T47D (cell line): Measurements from ENCODE around the gene CSMD2.
A peak's percentile ranks its signal among the peaks of the same experiment; 100 is the strongest.

Experiments used
- DNase-seq, 2 experiments: peaks; one replicate each; pipeline versions ENCODE4 v3.0.0 to v3.0.0-alpha.2; 2011 to 2012; ENCODE audit warnings: low read depth in 1 of 2, low spot score in 1 of 2
- JUND ChIP-seq: IDR thresholded peaks from 2 replicates; pipeline ENCODE4 v1.6.1; 2012; ENCODE audit warnings: low read depth
- in situ Hi-C: cut with HindIII; loops from 2 replicates; pipeline ENCODE4 v1.10.0; 2016; ENCODE audit warnings: low sequenced_read_pairs, low pct_unique_long_range_greater_than_20kb

Gene CSMD2

GRCh38 chr1:34052565-34052964, 112.5 kb downstream of the CSMD2 start:
- in situ Hi-C loops = no loop called here
- no peak for TF ChIP-seq JUND
- no peak for DNase-seq

DNA sequence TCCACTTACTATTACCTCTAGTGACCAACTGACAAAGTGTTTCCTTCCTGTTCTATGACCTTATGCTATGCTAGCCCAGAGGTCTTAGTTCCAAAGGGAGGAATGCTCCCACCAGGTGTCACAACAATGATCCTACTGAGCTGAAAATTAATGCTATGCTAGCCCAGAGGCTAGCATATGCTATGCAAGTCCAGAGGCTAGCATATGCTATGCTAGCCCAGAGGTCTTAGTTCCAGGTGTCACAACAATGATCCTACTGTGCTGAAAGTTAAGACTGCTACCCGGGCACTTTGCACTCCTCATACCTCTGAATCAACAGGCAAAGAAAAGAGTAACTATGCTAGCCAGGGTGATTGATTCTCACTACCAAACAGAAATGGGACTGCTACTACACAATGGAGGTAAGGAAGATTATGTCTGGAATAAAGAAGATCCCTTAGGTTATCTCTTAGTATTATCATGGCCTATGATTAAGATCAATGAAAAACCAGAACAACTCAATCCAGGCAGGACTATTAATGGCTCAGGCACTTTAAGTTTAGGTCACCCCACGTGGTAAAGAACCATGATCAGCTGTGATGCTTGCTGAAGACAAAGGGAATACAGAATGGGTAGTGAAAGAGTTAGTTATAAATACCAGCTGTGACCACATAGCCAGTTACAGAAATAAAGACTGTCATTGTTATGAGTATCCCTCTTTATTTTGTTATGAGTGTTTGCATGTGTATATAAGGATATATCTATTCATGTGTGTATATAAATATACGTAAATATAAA, 114.1 kb downstream of the CSMD2 start:
- in situ Hi-C loops = no loop called here
- no peak for DNase-seq
- no peak for TF ChIP-seq JUND

GRCh38 chr1:34049994-34050393, 115.0 kb downstream of the CSMD2 start:
- no peak for TF ChIP-seq JUND
- no peak for DNase-seq
- in situ Hi-C loops = no loop called here

- in situ Hi-C loops = no loop called here
- no peak for TF ChIP-seq JUND
Observed at GRCh38 chr1:34049477-34049876, 115.6 kb downstream of the CSMD2 start.

GRCh38 chr1:34037856-34038255, 127.2 kb downstream of the CSMD2 start:
- no peak for DNase-seq
- in situ Hi-C loops = no loop called here
- TF ChIP-seq JUND = no peak

More at GRCh38 chr1:34049477-34049876, 115.6 kb downstream of the CSMD2 start:
- no peak for DNase-seq

DNA sequence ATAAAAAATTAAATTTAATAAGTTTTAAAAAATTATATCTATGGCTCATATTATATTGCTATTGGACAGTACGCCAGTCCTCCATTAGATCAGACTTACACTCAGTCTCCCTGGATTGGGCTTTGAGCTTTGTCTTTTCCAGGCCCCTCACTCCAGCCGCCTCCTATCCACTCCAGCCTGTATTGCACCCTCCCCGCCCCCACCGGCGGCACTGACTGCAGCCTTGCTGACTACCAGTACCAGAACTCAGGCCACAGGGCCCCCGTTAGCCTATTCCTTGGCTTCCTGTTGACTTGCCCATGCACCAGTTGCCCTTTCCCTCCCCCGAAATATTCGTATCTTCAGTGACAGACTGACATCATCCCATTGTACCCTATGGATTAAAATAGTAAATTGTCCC, 127.9 kb downstream of the CSMD2 start:
- DNase-seq = no peak
- no peak for TF ChIP-seq JUND
- in situ Hi-C loops = no loop called here

- in situ Hi-C loops = no loop called here
- no peak for TF ChIP-seq JUND
Observed at GRCh38 chr1:34034036-34034435, 131.0 kb downstream of the CSMD2 start.

GRCh38 chr1:34029954-34030353, 135.1 kb downstream of the CSMD2 start:
- no peak for TF ChIP-seq JUND
- DNase-seq = no peak
- in situ Hi-C loops = no loop called here

More at GRCh38 chr1:34034036-34034435, 131.0 kb downstream of the CSMD2 start:
- DNase-seq = peak in 1 of 2 experiments; percentile 11

GRCh38 chr1:34029515-34029914, 135.5 kb downstream of the CSMD2 start:
- TF ChIP-seq JUND = no peak
- in situ Hi-C loops = no loop called here
- DNase-seq = no peak

DNA sequence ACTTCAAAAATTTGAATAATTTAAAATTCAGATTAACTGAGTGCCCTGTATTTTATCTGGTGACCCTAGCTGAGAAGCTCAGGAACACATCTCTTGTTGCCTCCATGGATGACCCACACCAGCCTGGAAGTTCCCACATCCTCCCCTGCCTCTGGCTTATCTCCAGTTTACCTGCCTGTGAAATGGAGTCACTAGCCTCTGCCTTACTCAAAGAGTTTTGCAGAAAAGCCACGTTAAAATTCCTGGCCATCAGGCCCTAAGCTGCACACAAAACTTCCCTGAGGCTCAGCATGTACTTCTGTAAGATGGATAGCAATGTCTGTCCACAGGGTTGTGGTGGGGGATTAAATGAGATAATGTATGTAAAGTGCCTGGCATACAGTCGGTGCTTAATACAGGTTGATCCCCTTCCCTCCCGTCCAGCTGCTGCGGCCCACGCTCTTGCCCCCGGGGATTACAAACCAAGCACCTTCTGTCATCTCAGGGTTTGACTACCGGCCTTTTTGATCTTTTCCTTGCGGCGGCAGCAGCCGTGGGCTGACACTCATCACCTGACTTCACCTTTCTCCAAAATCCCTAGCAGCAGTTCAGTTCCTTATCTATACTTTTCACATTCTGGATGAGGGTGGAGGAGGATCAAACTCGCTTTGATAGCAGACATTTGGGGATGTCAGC, 136.5 kb downstream of the CSMD2 start:
- no peak for TF ChIP-seq JUND
- no peak for DNase-seq
- in situ Hi-C loops = no loop called here

- in situ Hi-C loops = no loop called here
- DNase-seq = no peak
- no peak for TF ChIP-seq JUND
Observed at GRCh38 chr1:34025675-34026074, 139.4 kb downstream of the CSMD2 start.

DNA sequence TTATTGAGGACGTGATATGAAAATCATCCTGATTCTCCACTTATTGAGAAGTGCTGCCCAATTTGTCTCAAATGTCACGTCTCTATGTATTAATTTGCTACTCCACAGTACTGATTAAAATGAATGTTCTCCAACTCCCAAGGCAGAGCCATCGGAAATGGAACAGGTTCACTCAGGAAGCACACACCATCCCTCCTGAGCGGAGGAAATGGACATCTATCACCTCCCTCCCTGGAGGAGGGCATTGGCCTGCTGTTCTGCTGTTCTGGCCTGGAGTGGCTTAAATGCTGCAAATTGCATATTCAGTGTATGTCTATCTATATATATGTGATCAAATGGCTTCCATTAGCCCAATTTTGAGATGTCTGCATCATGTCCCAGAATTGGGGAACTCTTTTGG, 140.5 kb downstream of the CSMD2 start:
- in situ Hi-C loops = no loop called here
- no peak for DNase-seq
- TF ChIP-seq JUND = no peak

- no peak for DNase-seq
- no peak for TF ChIP-seq JUND
- in situ Hi-C loops = no loop called here
Observed at GRCh38 chr1:34019741-34020552, 145.1 kb downstream of the CSMD2 start.
